AML-193 (cell line): ENCODE data around the gene POLE.

Source experiments
- DNase-seq, 2 experiments: peaks; one replicate each; lab custom pipeline; 2025; lab: John Stamatoyannopoulos, UW

POLE gene

GRCh38 chr12:132687211-132688164 is at the start of gene POLE, which contains the start of gene PXMP2:
POLE (minus strand) TSS chr12:132687342; CDS start chr12:132687315, 27 bp downstream.
PXMP2 (plus strand) TSS chr12:132687587; CDS start chr12:132687671, 84 bp downstream.
- DNase-seq: peak; percentile 90 to 91

DNA sequence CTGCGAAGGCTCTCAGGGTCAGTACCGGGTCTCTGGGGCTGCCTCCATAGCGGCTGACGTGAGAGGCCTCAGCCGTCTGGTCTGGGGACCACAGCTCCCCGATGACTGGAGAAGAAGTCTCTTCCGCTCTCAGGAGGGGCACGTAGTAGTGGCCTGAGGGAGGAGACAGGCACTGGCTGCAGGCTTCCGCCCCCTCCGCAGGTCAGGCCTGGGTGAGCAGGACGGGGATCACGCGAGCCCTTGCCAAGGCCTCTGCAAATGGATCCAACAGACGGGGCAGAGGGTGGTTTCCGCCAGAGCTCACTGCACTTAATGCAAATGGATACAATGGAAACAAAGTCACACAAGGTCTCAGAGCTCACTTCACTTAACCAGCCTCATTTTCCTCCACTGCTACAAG is 49.8 kb upstream of the POLE start:
- DNase-seq: no peak

GRCh38 chr12:132736378-132736777 is 49.2 kb upstream of the POLE start:
- no peak for DNase-seq

- DNase-seq: no peak
Observed at GRCh38 chr12:132735496-132735895, 48.4 kb upstream of the POLE start.

DNA sequence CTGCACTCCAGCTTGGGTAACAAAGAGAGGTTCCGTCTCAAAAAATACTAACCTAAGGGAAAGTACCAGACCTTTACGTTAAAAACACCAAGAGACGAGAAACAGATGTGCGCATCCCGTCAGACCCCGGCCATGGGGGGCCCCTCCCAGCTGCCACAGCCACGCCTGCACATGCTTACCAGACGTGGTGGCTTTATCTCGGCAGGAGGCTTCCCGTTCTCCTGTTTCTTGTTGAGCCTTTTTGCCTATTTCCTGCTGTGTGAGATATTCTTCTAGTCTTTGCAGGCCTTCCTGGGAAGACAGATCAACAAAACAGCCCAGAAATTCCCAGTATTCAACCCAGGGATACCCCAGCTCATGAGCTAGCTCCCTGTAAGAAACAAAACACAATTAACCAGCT is 47.1 kb upstream of the POLE start:
- no peak for DNase-seq

GRCh38 chr12:132731574-132731973 is 44.4 kb upstream of the POLE start:
- no peak for DNase-seq

- no peak for DNase-seq
Observed at GRCh38 chr12:132730353-132730752, 43.2 kb upstream of the POLE start.

DNA sequence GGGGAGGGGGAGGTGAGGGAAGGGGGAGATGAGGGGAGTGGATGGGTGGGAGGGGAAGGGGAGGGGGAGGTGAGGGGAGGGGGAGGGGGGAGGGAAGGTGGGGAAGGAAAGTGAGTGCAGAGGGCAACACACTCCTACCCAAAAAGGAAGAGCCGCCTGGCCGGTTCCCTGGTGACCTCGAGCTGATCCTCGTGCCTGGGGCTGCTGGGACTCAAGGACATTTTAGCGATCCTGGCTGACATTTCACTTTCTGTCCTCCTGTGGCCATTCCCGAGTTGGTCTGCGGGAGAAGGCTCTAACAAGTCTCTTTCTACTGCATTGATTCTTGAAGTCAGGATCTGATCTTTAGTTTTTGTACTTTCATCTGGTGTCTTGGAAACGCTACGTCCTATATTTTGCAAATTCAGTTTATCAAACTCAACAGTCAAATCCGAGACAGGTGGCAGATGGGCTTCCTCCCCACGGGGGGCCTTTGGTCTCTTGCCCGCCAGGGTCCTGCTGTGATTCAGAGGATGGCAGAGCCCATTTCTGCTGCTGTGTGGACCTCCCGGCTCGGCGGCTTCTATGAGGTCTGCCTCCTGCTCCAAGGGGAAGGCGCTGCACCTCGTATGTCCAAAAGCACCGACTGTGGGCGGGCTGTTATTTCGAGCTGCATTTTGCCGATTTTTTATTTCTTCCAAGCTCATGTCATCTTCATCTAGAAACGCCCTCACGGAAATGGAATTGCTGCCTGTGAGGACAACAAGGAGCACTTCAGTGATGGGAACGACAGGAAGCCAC is 42.6 kb upstream of the POLE start:
- no peak for DNase-seq

GRCh38 chr12:132728502-132728901 is 41.4 kb upstream of the POLE start:
- no peak for DNase-seq

DNA sequence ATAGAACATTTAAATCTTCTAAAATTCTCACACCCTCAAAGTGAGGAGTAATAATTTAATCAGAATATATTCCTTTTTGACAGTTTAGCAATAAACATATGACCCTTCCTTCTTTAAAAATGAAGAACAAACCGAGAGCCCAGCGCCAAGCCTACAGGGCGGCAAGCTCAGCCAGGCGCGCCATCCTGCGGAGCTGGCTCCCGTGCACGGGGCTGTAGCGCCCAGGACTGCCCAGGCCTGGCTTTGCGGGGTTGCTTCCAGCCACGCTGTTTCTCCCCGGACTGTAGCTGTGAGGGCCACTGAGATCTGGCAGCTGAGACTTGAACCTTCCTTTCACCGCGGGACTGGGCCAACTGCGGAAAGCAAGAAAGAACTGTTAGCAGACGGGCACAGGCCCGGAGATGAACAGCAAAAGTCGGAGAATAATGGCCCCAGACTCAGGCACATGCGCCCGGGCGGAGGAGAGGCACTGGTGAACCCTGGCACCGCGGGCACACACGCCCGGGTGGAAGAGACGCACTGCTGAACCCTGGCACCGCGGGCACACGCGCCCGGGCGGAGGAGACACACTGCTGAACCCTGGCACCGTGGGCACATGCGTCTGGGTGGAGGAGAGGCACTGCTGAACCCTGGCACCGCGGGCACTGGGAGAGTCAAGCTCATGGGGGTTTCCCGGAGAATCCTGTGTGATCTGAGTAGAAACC is 40.1 kb upstream of the POLE start:
- DNase-seq: no peak

DNA sequence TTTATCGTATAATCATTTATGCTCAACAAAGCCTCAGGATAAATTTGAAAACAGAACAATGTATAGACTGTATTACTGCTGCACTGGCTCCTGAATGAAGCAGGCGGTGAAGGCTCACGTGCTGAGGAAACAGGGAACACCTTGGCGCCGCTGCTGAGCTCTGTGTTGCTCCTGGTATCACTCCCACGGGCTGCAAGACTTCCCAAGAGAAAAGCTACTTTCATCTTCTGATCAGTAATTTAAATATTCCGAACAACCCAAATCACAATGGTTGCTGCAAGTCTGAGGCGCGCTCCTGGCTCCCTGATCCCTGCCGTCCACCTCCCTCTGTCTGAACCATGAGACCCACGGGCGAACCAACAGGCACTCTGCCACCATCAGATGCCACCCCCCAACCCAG is 39.2 kb upstream of the POLE start:
- no peak for DNase-seq

- DNase-seq: no peak
Observed at GRCh38 chr12:132724506-132725241, 37.5 kb upstream of the POLE start.

- DNase-seq: no peak
Observed at GRCh38 chr12:132723764-132724140, 36.6 kb upstream of the POLE start.

- DNase-seq: no peak
Observed at GRCh38 chr12:132723015-132723763, 36.0 kb upstream of the POLE start.

- no peak for DNase-seq
Observed at GRCh38 chr12:132720606-132721345, 33.6 kb upstream of the POLE start.

DNA sequence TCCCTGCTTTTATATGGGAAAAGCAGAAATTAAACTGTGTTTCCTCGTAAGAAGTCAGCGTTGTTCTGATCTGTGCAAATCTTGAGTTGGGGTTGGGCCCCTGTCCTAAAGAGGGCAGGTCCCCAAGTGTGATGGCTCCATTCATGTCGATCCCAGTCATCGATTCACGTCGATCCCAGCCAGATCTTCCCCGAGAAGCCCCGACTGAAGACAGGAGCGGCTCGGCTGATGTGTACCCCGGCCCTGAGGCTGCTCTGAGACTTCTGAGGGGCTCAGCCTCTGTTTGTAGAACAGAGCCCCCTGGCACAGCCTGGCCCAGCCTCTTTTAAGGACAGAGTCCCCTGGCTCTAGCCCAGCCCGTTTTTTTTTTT is 32.8 kb upstream of the POLE start:
- DNase-seq: no peak

DNA sequence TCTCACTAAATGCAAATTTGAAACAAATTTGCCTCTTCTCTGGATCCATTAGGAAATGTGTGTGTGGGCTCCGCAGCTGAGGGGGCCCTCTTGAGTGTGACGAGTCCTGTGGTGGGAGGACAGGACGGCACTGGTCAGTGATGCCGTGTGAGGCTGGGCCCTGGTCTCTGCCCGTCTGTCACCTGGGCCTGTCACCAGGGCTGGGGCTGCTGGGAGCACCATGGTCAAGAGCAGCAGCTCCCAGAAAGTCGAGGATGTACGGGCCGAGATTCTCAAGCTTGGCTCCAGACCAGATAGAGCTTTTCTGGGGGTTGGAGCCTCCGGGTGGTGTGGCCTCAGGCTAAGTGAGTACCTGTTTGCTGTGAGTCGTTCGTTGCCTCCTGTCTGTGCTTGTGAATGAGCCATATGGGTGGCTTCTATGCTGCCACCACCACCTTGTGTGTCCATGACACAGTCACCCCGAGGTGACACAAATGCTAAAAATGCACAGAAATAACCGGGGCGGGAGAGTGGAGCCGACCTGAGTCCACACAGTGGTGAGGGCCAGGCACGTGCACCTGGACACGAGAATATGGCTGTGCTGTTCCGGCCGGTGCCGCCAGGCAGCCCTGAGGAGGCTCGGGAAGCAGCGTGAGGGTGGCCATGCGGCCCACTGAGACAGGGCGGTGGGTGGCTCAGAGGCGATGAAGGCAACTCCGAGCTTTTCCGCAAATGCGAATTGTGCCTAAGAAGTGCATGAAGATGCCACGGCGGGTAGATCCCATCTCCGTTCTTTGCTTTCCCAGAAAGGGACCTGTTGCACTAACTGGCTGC is 32.2 kb upstream of the POLE start:
- DNase-seq: no peak

GRCh38 chr12:132718644-132719043 is 31.5 kb upstream of the POLE start:
- DNase-seq: no peak
